Neural crest cell (in vitro differentiated cells): ENCODE data around the gene ARRDC5. TPM values are rescaled to one million over a fixed set of nuclear protein-coding genes. Genes with fewer than 3 reads are reported as not detected.

Source experiments
- DNase-seq: peaks from one replicate; pipeline ENCODE4 v3.0.0; 2021; ENCODE audit warnings: low read depth, mixed read lengths, low spot score
- H3K27ac Mint-ChIP-seq: one replicate; pipeline ENCODE4 v1.8.0; 2021; ENCODE audit warnings: mild to moderate bottlenecking, mixed read lengths; ENCODE audit not compliant: unreplicated experiment
- H3K27me3 Mint-ChIP-seq: 2 replicates; pipeline ENCODE4 v1.8.0; 2021; ENCODE audit warnings: low read depth, mild to moderate bottlenecking, mixed read lengths
- H3K36me3 Mint-ChIP-seq: 2 replicates; pipeline ENCODE4 v1.8.0; 2021; ENCODE audit warnings: low read depth, mild to moderate bottlenecking, mixed read lengths
- H3K4me1 Mint-ChIP-seq: 2 replicates; pipeline ENCODE4 v1.8.0; 2021; ENCODE audit warnings: mixed read lengths
- H3K4me3 Mint-ChIP-seq: one replicate; pipeline ENCODE4 v1.8.0; 2021; ENCODE audit warnings: mild to moderate bottlenecking, mixed read lengths
- H3K9me3 Mint-ChIP-seq: 2 replicates; pipeline ENCODE4 v1.8.0; 2021; ENCODE audit warnings: mixed read lengths
- CTCF ChIP-seq: fragments of 200-600 bp; sonication (generic); conservative IDR thresholded peaks from 2 replicates; pipeline ENCODE4 v1.5.0; 2021; ENCODE audit warnings: antibody characterized with exemption, mild to moderate bottlenecking
- total RNA-seq: library from RNA; stranded (reverse); gene quantifications from 2 replicates; pipeline ENCODE4 v1.2.1, GENCODE V29; 2021

Gene ARRDC5
- total RNA-seq, 1 donor from 2014 or later, result not detected

DNA sequence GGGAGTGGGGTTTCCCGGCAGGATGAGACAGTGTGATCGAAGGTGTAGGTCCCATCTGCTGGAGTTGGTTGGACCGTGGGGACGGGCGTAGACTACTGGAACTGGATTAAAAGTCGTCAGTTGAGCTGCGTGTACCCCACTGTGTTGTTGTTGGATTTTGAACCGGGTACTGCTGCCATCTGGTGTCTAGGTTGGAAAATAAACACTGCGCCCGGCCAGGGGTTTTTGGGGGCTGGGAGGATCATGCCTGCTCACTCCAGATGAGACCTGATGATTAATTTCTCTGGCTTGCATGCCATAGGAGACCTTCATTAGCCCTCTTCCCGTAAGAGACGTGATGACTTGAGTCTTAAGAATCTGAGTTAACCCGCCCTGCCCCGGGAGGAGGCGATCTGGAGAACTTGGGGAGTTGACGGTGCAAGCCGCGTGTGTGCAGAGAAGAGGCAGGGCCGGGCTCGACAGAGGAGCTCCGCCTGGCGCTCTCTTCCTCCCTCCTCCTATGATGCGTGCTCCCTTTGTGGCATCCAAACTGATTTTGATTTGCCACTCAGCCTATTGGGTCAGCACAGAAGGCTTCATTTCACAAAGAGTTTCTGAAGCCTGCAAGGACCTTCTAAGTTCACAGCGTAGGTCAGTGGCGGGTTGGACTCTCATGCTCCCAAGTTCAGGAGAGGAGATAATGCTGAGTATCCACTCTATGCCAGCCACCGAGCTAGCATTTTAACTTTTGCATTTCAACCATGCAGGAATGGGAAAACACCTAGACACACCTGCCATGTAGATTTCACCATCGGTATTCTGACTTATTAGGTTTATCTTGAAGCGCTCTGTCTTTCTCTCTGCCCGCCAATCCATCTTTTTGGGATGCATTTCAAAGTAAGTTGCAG is 9.3 kb upstream of the ARRDC5 start:
- H3K9me3 Mint-ChIP-seq, result no peaks in the 10 kb centered on the region
- peak; percentile 54 for DNase-seq

DNA sequence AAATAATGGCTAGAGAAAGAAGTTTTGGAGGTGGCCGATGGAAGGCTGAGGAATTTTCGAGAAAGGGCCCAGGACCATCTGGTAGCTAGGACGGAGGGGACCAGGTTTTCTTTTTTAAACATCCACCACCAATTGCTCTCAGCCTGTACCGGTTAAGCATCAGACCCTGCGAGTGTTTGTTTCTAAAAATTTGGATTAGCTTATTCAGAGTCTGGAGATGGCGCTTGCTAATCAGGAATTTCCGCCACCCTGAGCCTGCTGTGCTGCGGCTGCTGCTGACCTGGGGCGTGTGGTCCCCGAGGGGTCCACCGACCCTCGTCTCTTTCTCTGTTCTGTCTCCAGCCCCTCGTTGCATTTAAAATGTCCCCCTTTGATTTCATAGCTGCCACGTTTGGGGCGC is 8.6 kb upstream of the ARRDC5 start:
- Mint-ChIP-seq H3K27ac (peak overlapping the region; percentile 98), H3K4me3 (peak overlapping the region; percentile 95), H3K4me1 (peaks cover 54% of the 10 kb centered on the region), H3K27me3 (no peaks in the 10 kb centered on the region), H3K9me3 (no peaks in the 10 kb centered on the region), H3K36me3 (peaks cover 11% of the 10 kb centered on the region)
- TF ChIP-seq CTCF, result no peak
- no peak for DNase-seq

More for the DNA sequence above, 9.3 kb upstream of the ARRDC5 start:
- Mint-ChIP-seq H3K27ac (peak overlapping the region; percentile 98), H3K27me3 (no peaks in the 10 kb centered on the region), H3K4me1 (peaks cover 58% of the 10 kb centered on the region), H3K36me3 (peaks cover 13% of the 10 kb centered on the region), H3K4me3 (peak overlapping the region; percentile 95)
- TF ChIP-seq CTCF, result peak; percentile 65

DNA sequence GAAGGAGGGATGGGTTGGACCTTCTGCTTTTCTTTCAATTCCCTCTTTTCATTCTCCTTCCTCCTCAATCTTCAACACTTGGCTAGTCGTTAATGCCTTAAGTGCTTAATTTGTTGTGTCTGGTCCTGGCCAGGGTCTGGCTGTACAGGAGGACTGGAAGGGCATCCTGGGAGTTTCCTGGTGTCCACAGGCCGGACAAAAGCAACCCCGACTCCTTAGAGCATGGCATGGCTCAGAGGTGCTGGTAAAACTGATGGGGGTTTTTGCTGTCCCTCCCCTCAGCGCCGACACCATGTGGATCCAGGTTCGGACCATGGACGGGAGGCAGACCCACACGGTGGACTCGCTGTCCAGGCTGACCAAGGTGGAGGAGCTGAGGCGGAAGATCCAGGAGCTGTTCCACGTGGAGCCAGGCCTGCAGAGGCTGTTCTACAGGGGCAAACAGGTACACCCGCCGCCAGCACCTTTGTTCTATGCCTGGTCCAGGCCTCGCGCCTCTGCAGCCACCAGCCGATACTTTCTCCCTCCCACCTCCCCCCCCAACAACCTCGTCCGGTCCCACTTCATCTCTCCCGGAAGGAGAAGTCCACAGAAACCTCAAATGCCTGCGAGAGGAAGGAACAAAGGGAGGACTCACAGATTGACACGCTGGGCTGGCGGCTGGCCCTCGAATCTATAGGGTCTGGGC is 8.0 kb upstream of the ARRDC5 start:
- no peak for TF ChIP-seq CTCF
- Mint-ChIP-seq H3K36me3 (peaks cover 11% of the 10 kb centered on the region), H3K4me1 (peaks cover 50% of the 10 kb centered on the region), H3K27me3 (no peaks in the 10 kb centered on the region), H3K9me3 (no peaks in the 10 kb centered on the region), H3K4me3 (peak overlapping the region; percentile 95), H3K27ac (peak overlapping the region; percentile 98)
- DNase-seq, result peak; percentile 20

GRCh38 chr19:4909897-4910593 is 7.3 kb upstream of the ARRDC5 start:
- Mint-ChIP-seq H3K4me1 (peaks cover 48% of the 10 kb centered on the region), H3K9me3 (no peaks in the 10 kb centered on the region), H3K27ac (peak overlapping the region; percentile 98), H3K27me3 (no peaks in the 10 kb centered on the region), H3K4me3 (peak overlapping the region; percentile 95), H3K36me3 (peaks cover 11% of the 10 kb centered on the region)
- TF ChIP-seq CTCF, result no peak
- DNase-seq, result peak; percentile 89

- TF ChIP-seq CTCF, result no peak
- H3K36me3 Mint-ChIP-seq, result peaks cover 9% of the 10 kb centered on the region
- H3K27ac Mint-ChIP-seq, result peak within 1 kb of the TSS; percentile 98
- peak within 1 kb of the TSS; percentile 95 for H3K4me3 Mint-ChIP-seq
- H3K9me3 Mint-ChIP-seq, result no peaks in the 10 kb centered on the region
- peak; percentile 54 for DNase-seq
- H3K4me1 Mint-ChIP-seq, result peaks cover 42% of the 10 kb centered on the region
- no peaks in the 10 kb centered on the region for H3K27me3 Mint-ChIP-seq
These were observed 6.6 kb upstream of the ARRDC5 start, which contains the start of gene UHRF1 for GRCh38 chr19:4909156-4909896. TSS of gene UHRF1 (plus strand) at chr19:4909501. CDS start at chr19:4910886, 1,385 bp downstream.
